GM18498 (cell line): Measurements from ENCODE around the gene OSBPL10.
"Not testable (repeated sequence)": the region's sequence is repeated elsewhere in the genome, so short reads cannot be mapped to it uniquely, and the experiment has no call there.

ENCODE experiments used
- ATAC-seq: cut with Tn5 transposase; IDR thresholded peaks from one replicate; pipeline ENCODE4 v1.9.1; 2021; ENCODE audit warnings: mild to moderate bottlenecking, moderate library complexity; ENCODE audit not compliant: unreplicated experiment

The OSBPL10 gene

DNA sequence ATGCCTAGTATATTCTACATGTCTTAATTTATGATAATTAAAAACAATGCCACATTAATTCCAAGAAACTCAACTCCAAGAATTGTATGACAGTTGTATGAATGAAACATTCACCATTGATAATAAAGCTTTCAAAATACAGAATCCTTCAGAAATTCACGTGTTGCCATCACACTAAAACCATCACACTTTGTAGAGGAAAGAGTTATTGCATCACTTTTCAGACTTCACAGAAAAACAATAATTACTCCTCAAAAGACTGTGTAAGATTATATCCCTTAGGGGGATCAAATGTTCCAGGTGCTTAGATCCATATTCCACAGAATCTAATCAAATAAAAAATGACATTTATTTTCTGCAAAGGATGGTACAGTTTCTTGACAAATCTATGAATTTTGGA, 85.0 kb downstream of the OSBPL10 start:
- ATAC-seq: no peak

DNA sequence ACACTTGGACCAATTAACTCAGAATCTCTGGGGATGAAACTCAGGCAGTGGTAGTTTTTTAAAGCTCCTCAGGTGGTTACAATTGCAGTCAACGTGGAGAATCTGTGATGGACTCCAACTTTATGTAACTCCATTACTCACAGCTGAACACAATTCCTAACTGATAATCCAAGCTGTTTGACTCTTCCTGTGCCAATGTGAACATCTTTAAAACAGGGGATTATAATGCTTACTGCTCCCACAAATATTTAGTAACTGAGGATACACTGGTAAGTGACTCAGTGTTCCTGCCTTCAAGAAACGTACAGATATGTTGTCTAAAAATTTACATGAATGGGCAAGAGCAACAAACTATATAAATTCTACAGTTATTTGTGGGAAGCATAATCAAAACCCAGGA, 85.6 kb downstream of the OSBPL10 start:
- ATAC-seq: no peak

DNA sequence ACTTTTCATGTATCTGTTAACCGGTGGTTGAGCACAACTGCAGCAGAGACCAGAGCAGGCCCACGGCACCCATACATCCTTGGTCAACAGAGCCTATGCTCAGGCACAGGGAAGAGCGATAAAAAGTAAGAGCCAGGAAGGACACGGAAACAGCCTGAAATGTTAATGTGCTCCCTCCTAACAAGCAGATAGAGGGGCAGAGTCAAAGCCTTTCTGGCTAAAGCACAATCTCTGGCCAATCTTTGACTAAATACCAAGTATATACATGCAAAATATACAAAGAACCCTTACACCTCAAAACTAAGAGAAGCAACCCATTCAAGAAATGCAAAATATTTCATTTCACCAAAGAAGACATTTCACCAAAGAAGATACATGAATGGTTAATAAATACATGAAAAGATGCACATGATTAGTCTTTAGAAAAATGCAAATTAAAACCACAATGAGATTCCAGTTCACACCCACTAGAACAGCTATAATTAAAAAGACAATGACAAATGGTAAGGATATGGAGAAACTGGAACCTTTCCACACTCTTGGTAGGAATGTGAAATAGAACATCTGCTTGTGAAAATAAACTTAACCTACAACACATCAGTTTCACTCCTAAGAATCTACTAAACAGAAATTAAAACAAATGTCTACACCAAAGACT, 88.0 kb downstream of the OSBPL10 start:
- ATAC-seq: no peak

DNA sequence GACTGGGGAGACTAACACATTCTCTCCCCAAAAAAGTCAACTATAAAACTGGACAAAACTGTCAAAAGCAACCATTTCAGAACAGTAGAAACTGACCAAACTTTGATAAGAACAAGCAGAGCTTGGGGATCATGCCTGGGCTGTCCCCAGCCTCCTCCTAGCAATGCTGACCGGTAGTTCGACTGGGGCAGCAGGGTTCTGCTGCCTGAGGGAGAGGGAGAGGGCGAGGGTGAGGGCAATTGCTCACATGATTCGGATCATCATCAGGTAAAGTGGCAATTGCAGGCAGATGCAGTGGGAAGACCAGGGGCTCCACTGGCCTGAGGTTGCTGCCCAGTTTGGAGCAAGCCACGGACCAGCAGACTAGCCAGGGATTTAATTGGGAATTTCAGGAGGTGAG, 88.6 kb downstream of the OSBPL10 start:
- no peak for ATAC-seq

DNA sequence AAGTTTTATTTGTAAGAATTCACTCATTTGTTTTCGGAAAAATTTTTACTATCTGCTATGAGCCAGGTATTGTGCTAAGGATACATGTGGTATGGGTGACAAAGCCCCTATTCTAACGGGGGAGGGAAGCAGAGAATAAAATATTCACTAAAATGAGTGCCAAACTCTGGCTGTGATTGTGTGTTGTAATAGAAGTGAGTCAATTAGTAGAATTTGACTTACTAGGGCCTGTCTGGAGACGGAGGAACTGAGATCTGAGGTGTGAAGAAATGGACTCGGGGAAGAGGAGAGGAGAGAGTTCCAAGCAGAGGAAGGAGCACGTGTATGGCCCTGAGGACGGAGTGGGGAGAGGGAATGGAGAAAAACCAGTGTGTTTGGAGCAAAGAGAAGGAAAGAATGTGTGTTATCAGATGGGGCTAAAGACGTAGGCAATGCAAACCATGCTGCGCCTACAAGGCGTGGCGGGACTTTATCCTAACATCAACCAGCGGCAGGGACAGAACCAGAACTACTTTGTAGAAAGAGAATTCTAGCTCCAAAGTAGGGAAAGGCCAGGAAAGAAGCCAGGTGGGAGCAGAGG, 89.1 kb downstream of the OSBPL10 start:
- no peak for ATAC-seq

DNA sequence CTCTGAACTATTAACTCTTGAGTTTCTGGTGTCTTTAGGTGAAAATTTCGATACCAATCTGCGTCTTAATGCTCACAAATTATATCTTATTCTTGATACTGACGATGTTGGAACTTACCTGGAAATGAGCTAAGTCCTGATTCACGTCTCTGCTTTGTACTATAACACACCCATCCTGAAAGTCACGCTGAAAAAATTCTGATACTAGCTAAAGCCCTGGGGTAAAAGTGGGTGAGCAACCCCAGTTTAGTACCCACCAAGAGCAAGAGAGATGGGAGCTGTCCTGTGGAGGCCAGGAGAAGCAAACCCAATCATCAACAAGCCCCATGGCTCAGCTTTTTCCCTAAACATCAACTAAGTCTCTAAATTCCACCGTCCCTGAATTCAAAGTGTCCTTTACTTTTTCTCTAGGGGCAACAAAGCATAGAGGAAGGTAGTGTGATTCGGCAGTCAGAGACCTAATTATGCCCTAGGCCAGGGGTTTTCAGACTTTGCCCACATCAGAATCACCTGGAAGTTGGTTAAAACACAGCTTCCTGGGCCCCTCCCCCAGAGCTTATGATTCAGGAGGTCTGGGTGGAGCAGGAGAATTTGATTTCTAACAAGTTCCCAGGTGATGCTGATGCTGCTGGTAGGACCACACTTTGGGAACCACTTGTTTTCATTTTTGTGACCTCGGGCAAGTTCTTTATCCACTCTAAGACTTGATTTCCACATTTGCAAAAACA, 90.2 kb downstream of the OSBPL10 start:
- no peak for ATAC-seq

DNA sequence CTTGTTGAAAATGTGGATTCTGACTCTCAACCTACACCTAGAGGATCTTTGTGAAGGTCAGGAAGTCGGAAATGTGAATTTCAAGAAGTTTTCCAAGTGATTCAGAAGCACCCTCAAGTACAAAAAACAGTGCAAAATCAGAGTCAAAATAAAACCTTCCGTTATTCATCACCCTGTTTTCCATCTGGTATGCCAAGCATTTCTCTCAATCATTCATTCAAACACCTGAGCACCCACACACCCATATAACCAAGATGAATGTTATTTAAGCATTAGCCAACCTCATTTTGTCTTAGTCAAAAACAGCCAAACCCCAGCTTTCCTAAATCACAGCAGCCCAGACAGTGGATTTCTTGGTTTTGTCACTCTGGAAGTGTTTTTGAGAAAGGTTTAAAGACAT, 91.1 kb downstream of the OSBPL10 start:
- no peak for ATAC-seq

DNA sequence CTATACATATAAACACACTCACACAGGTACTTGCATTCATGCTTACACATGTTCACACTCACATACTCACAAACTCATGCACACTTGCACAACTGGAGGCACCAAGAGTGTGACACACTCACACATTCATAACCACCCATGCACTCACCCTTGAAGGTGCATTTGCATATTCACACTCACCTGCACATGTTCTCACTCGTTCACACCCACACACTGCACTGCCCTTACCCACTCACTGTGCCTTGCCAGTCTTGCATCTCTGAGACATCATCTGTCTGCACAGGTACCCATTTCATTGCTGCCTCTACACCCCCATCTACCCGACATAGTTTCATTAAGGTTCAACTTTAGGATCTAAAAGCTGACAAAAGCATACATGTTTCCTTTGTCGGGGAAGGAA, 95.8 kb downstream of the OSBPL10 start:
- no peak for ATAC-seq

DNA sequence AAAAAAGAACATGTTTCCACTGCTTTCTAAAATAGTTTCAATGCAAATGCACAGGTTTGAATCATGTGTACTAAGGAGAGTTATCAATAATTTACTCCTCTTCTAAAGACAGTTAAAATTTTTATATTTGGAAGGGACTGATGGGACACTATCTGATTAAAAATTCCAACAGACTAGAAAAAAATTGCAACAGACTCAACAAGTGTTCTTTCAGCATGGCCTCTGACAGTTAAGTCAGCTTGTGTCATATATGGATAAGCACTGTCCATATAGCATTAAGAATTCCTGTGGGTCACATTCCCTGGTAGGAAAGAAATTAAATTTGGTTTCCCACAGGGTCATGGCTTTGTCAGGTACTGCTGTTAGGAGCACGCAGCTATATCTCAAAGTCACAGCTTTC, 96.8 kb downstream of the OSBPL10 start:
- no peak for ATAC-seq

DNA sequence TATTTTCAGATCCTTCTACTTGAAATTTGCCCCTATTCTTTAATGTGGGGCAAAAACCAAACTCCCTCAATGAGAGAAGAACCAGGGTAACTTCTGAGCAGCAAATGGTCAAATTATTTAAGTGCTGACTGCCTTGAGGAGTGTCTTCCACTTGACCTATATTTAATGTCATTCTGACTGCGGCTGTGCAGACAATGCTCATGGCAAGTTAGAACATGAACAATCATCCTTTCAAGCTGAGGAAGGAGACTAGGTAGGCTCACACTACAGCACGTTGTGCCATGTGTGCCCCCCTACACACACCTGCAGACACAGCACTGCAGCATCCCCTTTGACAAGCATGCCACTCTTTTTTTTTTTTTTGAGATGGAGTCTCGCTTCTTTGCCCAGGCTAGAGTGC, 98.2 kb downstream of the OSBPL10 start:
- ATAC-seq: no peak

DNA sequence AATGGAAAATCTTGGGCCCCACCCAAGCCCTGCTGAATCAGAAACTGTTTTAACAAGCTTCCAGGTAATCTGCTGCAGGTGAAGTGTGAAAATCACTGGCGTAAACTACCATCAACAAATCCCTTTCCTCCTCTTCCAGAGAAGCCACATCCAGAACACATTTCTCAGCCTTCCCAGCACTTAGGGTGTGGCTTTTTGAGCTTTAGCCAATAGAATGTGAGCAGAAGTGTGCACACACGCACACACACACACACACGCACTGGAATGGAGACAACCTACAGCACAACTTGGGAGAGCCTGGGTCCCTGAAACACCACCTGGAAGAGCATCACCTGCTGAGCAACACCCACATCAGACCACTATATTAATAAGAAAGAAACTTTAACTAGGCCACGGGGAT, 98.6 kb downstream of the OSBPL10 start:
- ATAC-seq: no peak

DNA sequence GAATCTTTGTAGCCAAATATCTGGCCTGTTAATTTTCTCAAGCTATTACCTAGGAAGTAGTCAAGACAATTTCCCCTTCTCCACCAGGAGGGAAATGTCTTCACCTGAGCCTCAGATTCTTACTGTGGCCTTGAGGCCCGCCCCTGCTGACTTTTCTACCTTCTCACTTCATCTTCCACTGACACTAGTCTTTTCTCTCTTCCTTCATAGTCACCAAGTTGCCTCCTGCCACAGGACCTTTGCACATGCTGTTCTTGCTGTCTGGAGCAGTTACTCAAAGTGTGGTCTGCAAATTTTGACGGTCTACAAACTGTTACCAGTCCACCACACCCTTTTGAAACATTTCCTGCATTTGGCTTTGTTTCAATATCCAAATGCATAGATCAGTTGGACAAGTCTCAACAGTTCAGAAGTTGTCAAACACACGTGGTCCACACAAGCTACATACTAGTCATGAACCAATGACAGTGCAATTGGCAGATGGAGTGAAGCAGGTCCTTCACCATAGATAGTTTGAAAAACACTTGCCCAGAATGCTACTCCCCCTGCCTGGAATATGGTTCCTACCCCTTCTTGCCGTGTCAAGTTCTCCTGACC, 100.5 kb downstream of the OSBPL10 start:
- ATAC-seq: no peak

DNA sequence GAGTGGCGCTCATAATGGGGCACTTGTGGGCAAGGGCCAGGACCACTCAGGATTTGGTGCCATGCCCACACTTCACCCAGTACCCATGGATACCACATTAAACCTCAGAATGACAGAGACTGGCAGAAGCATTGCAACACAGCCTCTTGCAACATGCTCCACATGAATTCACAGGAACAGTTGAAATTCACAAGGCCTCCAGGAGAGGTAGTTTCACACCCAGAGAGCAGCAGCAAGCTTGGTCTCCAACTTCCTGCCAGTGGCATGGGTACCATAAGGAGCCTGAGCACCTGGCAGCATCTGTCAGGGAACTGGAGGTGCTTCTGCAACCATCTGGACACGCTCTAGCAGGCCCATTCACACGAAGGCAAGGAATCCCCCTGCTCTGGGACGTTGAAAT, 101.0 kb downstream of the OSBPL10 start:
- ATAC-seq: no peak

DNA sequence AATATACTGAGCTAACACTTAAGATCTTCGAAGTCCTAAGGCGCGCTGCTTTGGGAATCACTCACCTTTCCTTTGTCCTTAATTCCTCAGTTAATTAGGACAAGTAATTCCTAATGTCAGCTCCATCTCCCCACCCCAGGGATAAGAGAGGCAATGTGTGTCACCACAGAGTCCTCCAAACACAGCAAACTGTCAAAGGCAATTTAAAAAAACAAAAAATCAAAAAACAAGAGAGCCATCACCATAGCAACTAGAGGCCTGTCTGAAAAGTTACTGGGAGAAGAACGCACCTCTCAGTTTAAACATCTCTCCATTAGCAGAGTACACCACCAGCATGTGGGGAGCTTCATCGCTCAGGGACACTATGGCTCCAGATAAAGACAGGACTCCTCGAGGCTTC, 101.7 kb downstream of the OSBPL10 start:
- ATAC-seq: no peak

DNA sequence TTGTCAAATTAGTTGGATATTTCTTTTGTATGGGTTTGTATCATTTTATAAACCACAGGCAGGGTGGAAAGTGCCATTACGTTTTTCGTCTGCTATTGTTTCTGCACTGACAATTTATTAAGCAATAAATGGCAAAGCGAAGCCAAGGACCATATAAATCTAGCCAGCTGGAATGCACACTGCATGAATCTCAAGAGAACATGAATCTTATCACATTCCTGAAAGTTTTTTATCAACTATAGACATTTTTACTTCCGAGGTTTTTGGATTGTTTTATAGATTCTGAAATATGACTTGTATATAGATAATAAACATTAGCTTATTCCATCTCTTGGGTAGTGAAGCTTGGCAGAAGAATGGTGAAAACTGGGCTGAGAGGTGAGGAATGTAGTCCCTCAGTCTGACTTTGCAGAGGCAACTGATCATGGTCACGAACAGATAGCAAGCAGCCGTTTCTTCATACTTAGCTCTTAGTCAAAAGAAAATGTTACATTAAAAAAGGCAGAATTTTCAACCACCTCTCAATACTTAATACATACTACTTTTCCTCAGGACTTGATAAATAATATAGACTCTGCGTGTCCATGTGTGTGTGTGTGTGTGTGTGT, 102.7 kb downstream of the OSBPL10 start:
- no peak for ATAC-seq

DNA sequence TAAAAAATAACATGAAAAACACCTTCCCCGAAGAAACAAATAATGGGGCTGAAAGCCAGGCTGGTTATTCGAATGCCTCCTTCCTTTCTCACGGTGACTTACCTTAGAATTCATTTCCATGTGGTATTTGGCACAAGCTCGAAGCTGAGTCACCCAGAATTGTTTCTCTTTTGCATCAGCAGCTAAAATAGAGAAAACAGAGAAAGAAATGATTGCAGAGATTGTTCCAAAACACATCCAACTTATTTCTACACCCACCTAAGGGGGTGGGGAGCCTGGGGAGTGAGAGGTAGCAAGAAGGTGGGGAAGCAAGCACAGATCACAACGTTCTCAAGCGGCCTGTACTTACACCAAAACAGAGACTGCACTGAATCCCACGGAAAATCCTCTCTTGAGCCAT, 104.7 kb downstream of the OSBPL10 start:
- no peak for ATAC-seq

DNA sequence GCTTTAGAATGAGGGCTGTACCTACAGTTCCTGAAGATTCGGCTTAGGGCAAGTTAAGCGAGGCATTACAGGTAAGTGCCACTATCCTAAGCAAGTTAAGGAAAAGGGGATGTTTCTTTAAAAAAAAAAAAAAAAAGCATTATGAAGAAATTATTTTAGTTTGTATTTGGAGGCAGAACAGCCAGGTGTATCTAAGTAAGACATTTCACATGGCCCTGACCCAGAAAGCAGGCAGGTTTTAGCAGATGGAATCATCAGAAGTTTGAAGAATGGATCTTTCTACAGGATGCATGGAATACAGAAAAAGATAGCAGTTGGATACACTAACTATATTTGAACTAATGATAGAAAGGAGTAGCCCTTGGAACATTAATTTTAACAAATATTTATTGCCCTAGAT, 105.6 kb downstream of the OSBPL10 start:
- no peak for ATAC-seq

DNA sequence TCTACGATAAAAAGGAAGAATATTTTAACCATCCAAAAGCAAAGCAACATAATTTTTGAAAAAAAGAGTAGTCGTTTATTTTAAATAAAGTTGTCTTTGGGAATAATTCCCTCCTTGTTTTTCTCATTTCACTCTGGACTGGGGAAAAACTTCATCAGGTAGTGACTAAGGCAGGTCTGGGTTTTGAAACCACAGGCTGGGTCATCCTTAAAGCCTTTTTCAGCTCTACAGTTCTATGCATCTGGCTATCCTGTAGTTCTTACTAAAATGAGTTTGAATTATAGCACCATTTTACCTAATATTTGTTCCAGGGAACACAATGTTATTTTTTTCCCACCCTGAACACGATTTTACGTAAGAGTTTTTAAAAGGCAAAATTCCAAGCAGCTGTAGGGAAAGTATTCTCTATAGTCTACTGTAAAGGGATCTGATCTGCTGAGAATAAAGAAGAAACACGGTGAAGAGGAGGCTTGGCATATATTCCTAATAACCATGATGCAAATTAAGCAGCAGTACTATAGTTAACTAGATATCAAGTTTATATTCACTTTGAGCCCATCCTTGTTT, 107.7 kb downstream of the OSBPL10 start:
- ATAC-seq: no peak

DNA sequence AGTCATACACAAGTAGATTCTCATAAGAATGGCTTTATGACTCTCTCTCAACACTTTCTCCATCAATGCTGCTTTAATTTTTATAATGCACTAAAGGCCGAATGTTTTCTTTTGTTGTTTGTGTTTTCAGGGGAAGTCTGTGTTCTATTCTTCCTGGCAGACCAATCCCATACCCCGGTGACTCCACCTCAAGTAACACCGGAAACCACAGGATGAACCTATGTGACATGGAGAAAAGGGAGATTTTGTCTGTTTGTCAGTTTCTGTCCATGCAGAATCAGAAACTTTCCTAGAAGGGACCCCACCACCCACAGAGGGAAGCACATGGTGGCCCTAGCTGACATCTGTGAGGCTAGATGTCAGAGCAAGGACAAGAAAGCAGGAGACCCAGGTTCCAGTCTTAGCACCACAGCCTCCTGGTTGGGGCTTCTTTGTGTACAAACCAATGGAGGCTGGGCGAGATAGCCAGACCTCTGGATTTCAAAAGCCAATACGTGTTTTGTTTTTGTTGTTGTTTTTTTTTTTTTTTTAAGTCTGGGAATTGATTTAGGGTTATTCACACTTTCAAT, 109.0 kb downstream of the OSBPL10 start:
- no peak for ATAC-seq

DNA sequence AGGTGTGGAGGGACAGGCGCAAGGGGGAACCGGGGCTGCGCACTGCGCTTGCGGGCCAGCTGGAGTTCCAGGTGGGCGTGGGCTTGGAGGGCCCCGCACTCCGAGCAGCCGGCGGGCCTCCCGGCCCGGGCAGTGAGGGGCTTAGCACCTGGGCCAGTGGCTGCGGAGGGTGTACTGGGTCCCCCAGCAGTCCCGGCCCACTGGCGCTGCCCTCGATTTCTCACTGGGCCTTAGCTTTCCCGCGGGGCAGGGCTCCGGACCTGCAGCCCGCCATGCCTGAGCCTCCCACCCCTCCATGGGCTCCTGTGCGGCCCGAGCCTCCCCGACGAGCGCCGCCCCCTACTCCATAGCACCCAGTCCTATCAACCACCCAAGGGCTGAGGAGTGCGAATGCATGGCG, 111.0 kb downstream of the OSBPL10 start:
- ATAC-seq: not testable (repeated sequence)

DNA sequence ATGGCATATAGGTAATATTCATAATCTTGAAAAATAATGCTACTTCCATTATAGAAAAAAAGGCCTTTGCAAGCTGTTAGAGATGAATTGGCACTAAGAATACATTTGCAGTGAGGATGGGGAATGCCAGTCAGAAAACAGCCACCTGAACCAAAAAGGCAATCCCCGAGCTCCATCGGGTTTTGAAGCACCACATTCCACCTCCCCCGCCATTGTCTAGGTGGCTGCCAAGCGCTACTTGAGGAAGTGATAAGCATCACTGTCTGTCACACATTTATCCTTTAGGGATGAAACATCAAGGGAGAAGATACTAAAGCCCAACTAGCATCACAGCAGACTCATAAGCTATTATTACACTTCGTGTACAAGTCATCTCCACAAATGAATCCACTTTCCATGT, 112.8 kb downstream of the OSBPL10 start:
- no peak for ATAC-seq
